PC-9 (cell line): ENCODE data around the gene TMA7. TPM values are rescaled to one million over a fixed set of nuclear protein-coding genes. Genes with fewer than 3 reads are reported as not detected.
"Not testable (repeated sequence)": the region's sequence is repeated elsewhere in the genome, so short reads cannot be mapped to it uniquely, and the experiment has no call there.

ENCODE experiments used
- BruUV-seq: library from RNA; stranded (reverse); fragments of 400-500 nt; replicated peaks from 2 replicates; lab custom pipeline; 2021; lab: Mats Ljungman, UMichigan
- CTCF ChIA-PET: fragments of 300-600 bp; sonication (Branson Sonifier 250); formaldehyde crosslinking; loops from one replicate; lab custom pipeline; 2022; ENCODE audit warnings: antibody characterized with exemption; lab: Charles Lee
- POLR2A ChIA-PET: fragments of 300-600 bp; sonication (Branson Sonifier 250); formaldehyde crosslinking; loops from one replicate; lab custom pipeline; 2022; ENCODE audit warnings: antibody characterized with exemption; ENCODE audit not compliant: unreplicated experiment; lab: Charles Lee
- DNase-seq, 2 experiments: peaks; one replicate each; pipeline versions ENCODE4 v3.0.0 to v3.0.0-alpha.2; 2015 to 2022; ENCODE audit warnings: mixed read lengths in 1 of 2
- H2AFZ ChIP-seq: fragments of 200-600 bp; sonication (generic); 2 replicates; pipeline ENCODE4 v1.8.1; 2017; ENCODE audit warnings: antibody characterized with exemption
- H3F3A ChIP-seq: fragments of 200-600 bp; sonication (generic); 2 replicates; pipeline ENCODE4 v1.8.1; 2017; ENCODE audit warnings: antibody characterized with exemption, mild to moderate bottlenecking, low read depth; ENCODE audit not compliant: insufficient read depth
- H3K27ac ChIP-seq: fragments of 200-600 bp; sonication (generic); 2 replicates; pipeline ENCODE4 v1.6.1; 2016; ENCODE audit warnings: mixed run types
- H3K27me3 ChIP-seq: fragments of 200-600 bp; sonication (generic); 2 replicates; pipeline ENCODE4 v1.6.1; 2016; ENCODE audit warnings: low read depth, mixed run types; ENCODE audit not compliant: insufficient read depth
- H3K36me3 ChIP-seq: fragments of 200-600 bp; sonication (generic); 2 replicates; pipeline ENCODE4 v1.6.1; 2016; ENCODE audit warnings: low read depth, mixed run types
- H3K4me1 ChIP-seq: fragments of 200-600 bp; sonication (generic); replicated peaks from 2 replicates; pipeline ENCODE4 v1.6.1; 2016; ENCODE audit warnings: mixed run types; ENCODE audit not compliant: insufficient read depth
- H3K4me2 ChIP-seq: fragments of 200-600 bp; sonication (generic); 2 replicates; pipeline ENCODE4 v1.6.1; 2017; ENCODE audit warnings: mixed run types
- H3K4me3 ChIP-seq: fragments of 200-600 bp; sonication (generic); 2 replicates; pipeline ENCODE4 v1.6.1; 2016; ENCODE audit warnings: mixed run types
- H3K79me2 ChIP-seq: fragments of 200-600 bp; sonication (generic); 2 replicates; pipeline ENCODE4 v1.6.1; 2017; ENCODE audit warnings: low read depth, mixed run types
- H3K9me2 ChIP-seq: fragments of 200-600 bp; sonication (generic); 2 replicates; pipeline ENCODE4 v1.8.1; 2017; ENCODE audit warnings: mild to moderate bottlenecking; ENCODE audit not compliant: insufficient read depth
- H3K9me3 ChIP-seq: fragments of 200-600 bp; sonication (generic); 2 replicates; pipeline ENCODE4 v1.8.1; 2016; ENCODE audit warnings: low read depth; ENCODE audit not compliant: insufficient read depth
- H4K20me1 ChIP-seq: fragments of 200-600 bp; sonication (generic); 2 replicates; pipeline ENCODE4 v1.8.1; 2017; ENCODE audit not compliant: insufficient read depth
- CTCF ChIP-seq: fragments of 200-600 bp; sonication (generic); conservative IDR thresholded peaks from 2 replicates; pipeline ENCODE4 v1.6.1; 2017; ENCODE audit warnings: mixed run types, antibody characterized with exemption, mild to moderate bottlenecking, moderate library complexity
- EZH2 ChIP-seq: fragments of 200-600 bp; sonication (generic); IDR thresholded peaks from 2 replicates; pipeline ENCODE4 v1.8.0; 2017; ENCODE audit warnings: antibody characterized with exemption, low read depth
- intact Hi-C: fragments of 100-400 bp; cut with micrococcal nuclease; formaldehyde crosslinking; loops from one replicate; pipeline ENCODE4 v1.10.0; 2022; ENCODE audit not compliant: unreplicated experiment
- total RNA-seq: library from RNA; stranded (reverse); gene quantifications from 2 replicates; pipeline ENCODE4 v1.2.3, GENCODE V29; 2021

Gene TMA7
- total RNA-seq, 1 experiment from 2014 or later, result 314 TPM

- H3K36me3 ChIP-seq, result no peaks in the 10 kb centered on the region
- H3K27me3 ChIP-seq, result no peaks in the 10 kb centered on the region
- DNase-seq, result peak; percentile 49 to 72
- H3K4me3 ChIP-seq, result no peak overlapping the region
- H3K79me2 ChIP-seq, result no peaks in the 10 kb centered on the region
- H3K9me2 ChIP-seq, result no peaks in the 10 kb centered on the region
- no TSS peak for BruUV-seq
- H3K4me1 ChIP-seq, result peaks cover 7% of the 10 kb centered on the region; the same call in 1 of the 2 replicates
- ChIA-PET POLR2A (interaction anchor here (0.5 kb wide), 1 partner anchor 36 kb away, joined by 3 read pairs; no protein-coding TSS in a partner anchor), CTCF (interaction anchor here (2.4 to 4.4 kb wide), 3 partner anchors 34 to 40 kb away, joined by 14 to 126 read pairs (median 19); partner anchors contain the start of genes CCDC51 and TMA7)
- H3K4me2 ChIP-seq, result no peak overlapping the region
- no peaks in the 10 kb centered on the region for H4K20me1 ChIP-seq
- no peak overlapping the region for H3K27ac ChIP-seq
- intact Hi-C loops, result loop anchor here (1.0 to 5.0 kb wide), 4 partner anchors 124 to 283 kb away; partner anchors contain the start of gene PFKFB4
- TF ChIP-seq EZH2 (no peak), CTCF (no peak)
- H3F3A ChIP-seq, result no peaks in the 10 kb centered on the region; the same call in 1 of the 2 replicates
- no peak overlapping the region for H2AFZ ChIP-seq
- no peaks in the 10 kb centered on the region for H3K9me3 ChIP-seq
Measured at GRCh38 chr3:48399387-48400172, 40.5 kb upstream of the TMA7 start.

- ChIA-PET CTCF (interaction anchor here (0.6 to 4.4 kb wide), 11 partner anchors 33 to 206 kb away, joined by 3 to 126 read pairs (median 5); partner anchors contain the start of genes ATRIP, CCDC51 and TMA7), POLR2A (interaction anchor here (0.5 to 1.1 kb wide), 7 partner anchors 33 to 212 kb away, joined by 4 to 13 read pairs (median 6); partner anchors contain the start of genes ATRIP, CCDC51 and TMA7)
- BruUV-seq, result no TSS peak
- Histone ChIP-seq H3K4me1 (peaks cover 7% of the 10 kb centered on the region; the same call in 1 of the 2 replicates), H3K9me2 (no peaks in the 10 kb centered on the region), H2AFZ (no peak overlapping the region), H3K36me3 (no peaks in the 10 kb centered on the region), H3K4me2 (no peak overlapping the region), H3F3A (no peaks in the 10 kb centered on the region; the same call in 1 of the 2 replicates), H3K27me3 (no peaks in the 10 kb centered on the region), H3K27ac (no peak overlapping the region), H4K20me1 (no peaks in the 10 kb centered on the region), H3K79me2 (no peaks in the 10 kb centered on the region), H3K4me3 (no peak overlapping the region), H3K9me3 (no peaks in the 10 kb centered on the region)
- intact Hi-C loops, result loop anchor here (1.0 to 5.0 kb wide), 4 partner anchors 35 to 282 kb away; partner anchors contain the start of gene PFKFB4
- DNase-seq, result peak; percentile 60 to 61
- TF ChIP-seq CTCF (peak; percentile 82), EZH2 (no peak)
Measured at GRCh38 chr3:48400824-48401433, 39.1 kb upstream of the TMA7 start.

- not testable (repeated sequence) for H3K4me2 ChIP-seq, H3K9me3 ChIP-seq, H3K36me3 ChIP-seq, H3K4me3 ChIP-seq, H3K9me2 ChIP-seq, H3K79me2 ChIP-seq, H3K27me3 ChIP-seq, H3F3A ChIP-seq, H3K27ac ChIP-seq, H2AFZ ChIP-seq, H4K20me1 ChIP-seq, DNase-seq, H3K4me1 ChIP-seq
- BruUV-seq, result TSS peak; percentile 6
- intact Hi-C loops, result loop anchor here (1.0 to 5.0 kb wide), 3 partner anchors 35 to 281 kb away; partner anchors contain the start of gene PFKFB4
- ChIA-PET CTCF (interaction anchor here (0.6 to 4.4 kb wide), 11 partner anchors 32 to 207 kb away, joined by 3 to 126 read pairs (median 5); partner anchors contain the start of genes ATRIP, CCDC51 and TMA7), POLR2A (interaction anchor here (1.0 to 1.1 kb wide), 4 partner anchors 32 to 45 kb away, joined by 4 to 8 read pairs (median 6); partner anchors contain the start of genes ATRIP, CCDC51 and TMA7)
Measured at GRCh38 chr3:48401434-48401901, 38.6 kb upstream of the TMA7 start.
